Stimulated activated CD4-positive, alpha-beta T cell treated with anti-CD3 and anti-CD28 coated beads, Interleukin-15, amount 100 ng/mL, for 48 hours (primary cell): ENCODE measurements around the gene XCR1.
"Not testable (repeated sequence)": the region's sequence is repeated elsewhere in the genome, so short reads cannot be mapped to it uniquely, and the experiment has no call there.

ENCODE experiments used
- DNase-seq, 2 donors: peaks; one replicate each; pipeline ENCODE4 v3.0.0-alpha.2; 2020; ENCODE audit warnings: low read depth in 2 of 2

XCR1 gene

GRCh38 chr3:46038916-46039315, 11.6 kb upstream of the XCR1 start:
- no peak for DNase-seq

GRCh38 chr3:46038071-46038470, 10.8 kb upstream of the XCR1 start:
- not testable (repeated sequence) for DNase-seq

DNA sequence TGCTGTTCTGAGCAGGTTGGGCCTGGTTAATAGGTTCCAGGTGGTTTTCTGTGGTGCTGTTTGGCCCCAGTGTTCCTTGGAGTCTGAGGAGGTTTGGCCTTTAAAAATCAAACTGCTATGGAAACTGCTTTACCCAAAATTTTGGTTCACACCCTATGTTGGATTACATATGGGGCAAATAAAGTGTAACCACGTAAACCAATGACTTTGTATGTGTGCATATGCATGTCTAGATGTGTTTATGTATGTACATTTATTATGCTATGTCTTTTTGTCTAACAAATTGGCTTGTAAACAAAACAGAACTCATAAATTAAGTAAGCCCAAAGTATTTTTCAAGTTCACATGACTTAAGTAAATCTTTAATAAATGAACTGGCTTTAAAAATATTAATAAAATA, 8.9 kb upstream of the XCR1 start:
- no peak for DNase-seq

GRCh38 chr3:46031747-46032146, 4.5 kb upstream of the XCR1 start:
- DNase-seq, result no peak

- DNase-seq, result no peak
Observed at GRCh38 chr3:46031269-46031668, 4.0 kb upstream of the XCR1 start.

GRCh38 chr3:46030626-46031025, 3.3 kb upstream of the XCR1 start:
- DNase-seq, result no peak

- no peak for DNase-seq
Observed at GRCh38 chr3:46029953-46030543, 2.8 kb upstream of the XCR1 start.

DNA sequence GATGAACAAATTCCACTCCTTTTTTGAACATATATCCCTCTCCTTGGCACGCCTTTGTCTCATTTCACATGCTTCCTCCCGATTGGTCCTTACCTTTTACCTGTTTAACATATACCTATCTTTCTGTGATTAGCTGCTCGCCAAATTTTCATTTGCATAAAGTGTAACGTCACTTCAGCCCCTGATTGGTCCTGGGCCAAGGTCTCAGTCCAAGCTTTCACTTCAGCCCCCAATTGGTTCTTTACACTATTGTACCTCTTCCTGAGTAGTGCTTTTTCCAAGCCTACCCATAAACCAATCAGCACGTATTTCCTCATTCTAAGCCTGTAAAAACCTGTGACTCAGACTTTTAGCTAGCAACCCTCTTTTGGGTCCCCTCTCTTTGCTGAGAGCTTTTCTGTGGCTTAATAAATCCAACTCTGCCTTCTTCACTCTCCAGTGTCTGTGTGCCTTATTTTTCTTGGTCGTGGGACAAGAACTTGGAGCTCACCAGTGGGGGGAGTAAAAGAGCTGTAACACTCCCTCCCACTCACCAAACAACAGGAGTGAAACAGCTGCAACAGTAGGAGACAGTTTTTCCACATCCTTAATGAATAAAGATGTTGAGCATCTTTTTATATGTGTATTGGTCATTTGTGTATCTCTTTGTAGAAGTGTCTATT, 584 bp upstream of the XCR1 start:
- DNase-seq, result no peak

- no peak for DNase-seq
Observed at GRCh38 chr3:46025139-46025538, 2.1 kb downstream of the XCR1 start.

DNA sequence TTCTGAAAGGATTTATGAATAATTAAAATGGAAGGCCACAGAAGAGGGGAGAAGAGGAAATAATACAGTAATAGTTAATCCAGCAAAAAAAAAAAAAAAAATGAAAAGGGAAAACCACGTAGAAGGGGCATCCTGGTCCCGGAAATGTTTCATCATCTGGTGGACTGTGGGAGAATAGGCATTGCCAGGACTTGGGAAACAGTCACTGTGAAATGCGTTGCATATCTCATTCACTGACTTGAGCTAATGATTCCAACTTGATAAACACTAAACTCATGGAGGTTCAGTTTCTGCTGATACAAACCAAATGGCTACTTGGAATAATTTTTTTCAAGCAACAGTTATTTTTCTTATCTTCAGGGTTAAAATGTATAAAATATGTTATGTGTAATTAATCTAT, 3.2 kb downstream of the XCR1 start:
- no peak for DNase-seq

DNA sequence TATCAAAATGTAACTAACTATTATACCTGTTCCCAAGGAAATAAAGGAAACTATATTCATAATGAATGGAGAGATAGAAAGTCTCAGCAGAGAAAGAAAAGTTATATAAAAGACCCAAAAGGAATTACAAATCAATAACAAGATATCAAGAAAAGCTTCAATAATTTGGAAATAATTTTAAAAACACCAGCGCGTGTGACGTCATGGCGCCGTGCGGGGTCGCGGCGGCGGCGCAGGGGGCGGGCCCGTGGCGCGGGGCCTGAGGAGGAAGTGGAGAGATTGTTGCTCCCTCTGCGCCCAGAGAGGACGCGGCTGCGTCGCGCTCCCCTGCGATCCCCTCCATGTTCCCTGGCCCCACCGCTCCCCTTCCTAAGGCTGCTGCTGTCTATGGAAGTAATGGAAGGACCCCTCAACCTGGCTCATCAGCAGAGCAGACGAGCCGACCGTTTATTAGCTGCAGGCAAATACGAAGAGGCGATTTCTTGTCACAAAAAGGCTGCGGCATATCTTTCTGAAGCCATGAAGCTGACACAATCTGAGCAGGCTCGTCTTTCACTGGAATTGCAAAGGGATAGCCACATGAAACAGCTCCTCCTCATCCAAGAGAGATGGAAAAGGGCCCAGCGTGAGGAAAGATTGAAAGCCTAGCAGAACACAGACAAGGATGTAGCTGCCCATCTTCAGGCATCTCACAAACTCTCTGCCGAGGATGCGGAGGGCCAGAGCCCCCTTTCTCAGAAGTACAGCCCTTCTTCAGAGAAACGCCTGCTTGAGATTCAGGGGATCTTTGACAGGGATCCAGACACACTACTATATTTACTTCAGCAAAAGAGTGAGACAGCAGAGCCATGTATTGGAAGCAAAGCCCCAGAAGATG, 4.1 kb downstream of the XCR1 start:
- no peak for DNase-seq

- no peak for DNase-seq
Observed at GRCh38 chr3:46021516-46021915, 5.8 kb downstream of the XCR1 start.

DNA sequence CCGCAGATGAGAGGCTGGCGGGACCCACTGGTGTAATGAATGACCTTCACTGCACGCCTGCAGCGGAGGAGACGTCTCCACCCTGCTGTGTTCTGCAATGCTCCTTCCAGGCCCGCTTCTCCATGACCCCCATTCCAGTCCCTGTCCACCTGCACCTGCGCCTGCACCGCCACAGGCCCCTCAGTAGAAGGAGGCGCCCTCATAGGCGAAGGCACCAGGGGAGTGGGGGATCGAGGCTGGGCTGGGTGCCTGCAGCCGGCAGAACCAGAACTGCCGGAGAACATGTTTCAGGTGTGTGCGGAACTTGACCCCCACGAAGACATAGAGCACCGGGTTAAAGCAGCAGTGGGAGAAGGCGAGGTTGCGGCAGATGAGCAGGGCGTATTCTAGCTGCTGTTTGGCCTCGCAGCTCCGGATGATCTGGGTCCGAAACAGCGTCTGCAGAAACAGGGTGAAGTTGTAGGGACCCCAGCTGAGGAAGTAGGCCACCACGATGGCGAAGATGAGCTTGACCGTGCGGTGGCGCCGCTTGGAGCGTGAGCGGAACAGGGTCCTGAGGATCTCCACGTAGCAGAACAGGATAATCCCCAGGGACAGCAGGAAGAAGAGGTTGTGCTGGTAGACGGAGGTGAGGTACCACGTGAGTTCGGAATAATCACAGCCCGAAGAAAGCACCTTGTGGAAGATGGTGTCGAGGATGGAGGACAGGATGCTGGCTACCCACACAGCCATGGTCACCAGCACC, 6.3 kb downstream of the XCR1 start:
- no peak for DNase-seq

DNA sequence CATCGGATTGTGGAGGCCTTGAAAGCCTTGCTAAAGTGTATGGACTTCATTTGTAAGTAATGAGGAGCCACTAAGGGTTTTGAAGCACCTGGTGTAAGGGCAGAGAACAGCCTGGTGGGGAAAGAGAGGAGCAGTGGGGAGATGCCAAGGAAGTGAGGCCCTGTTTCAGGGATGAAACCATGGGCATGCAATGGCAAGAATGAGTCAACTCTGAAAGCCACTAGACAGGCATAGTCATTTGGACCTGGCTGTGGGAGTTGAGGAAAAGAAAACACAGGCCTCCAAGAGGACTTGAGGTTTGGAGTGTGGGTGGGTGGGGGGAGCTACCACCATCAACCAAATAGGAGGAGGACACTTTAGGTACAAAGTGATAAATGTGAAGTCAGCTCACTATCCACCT, 7.6 kb downstream of the XCR1 start:
- DNase-seq, result peak in 1 of 2 donors; percentile 39

DNA sequence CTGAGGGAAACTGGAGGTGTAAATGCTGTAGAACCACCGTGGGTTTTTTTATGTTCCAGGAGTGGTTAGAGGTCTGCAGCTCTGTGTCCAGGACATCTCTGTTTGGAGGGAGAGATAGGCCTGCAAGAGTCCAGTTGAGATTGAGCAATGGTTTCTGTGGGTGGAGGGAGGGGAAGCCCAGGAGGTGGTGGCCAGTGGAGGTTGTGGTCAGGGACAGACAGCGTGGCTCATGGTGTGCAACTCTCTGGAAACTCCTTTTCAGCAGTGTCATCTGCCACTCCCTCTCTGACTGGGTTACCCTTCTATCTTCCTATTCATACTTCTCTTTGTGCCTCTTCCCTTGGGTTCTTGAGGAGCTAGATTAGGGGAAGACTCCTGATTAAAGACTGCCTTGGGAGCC, 9.6 kb downstream of the XCR1 start:
- DNase-seq, result no peak

DNA sequence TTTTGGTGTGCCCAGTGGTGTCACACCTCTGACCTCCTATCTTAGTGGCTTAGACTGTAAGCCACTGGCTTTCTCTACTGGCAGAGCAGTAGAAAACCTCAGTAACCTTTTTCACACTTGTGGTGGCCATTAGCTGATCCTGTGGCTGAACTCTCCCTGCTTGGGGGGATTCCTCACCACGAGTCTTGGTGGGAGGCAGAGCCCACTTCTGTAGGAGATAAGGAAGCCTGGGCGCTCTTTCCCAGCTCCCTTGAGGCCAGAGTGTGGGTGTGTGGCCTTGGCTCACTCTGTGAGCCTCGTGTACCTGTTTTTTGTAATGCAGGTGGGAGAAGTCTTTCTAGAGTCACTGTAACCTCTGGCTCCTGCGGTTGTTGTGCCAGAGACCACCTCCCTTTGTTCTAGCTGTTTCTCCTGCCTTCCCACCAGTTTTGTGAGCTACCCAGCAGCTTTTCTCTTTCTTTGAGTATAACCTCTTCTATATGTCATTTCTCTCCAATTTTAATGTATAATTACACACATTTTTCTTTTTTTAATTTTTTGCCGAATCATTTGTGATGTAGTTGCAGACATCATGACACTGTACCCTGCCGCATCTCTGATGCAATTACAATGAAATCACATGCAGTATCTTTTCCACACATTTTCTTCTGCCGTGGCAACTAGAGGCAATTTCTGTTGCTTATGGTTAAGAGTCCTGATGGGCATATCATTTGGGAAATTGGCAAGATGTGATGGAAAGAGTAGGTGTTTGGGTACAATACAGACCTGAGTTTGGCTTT, 13.8 kb downstream of the XCR1 start:
- DNase-seq, result no peak

GRCh38 chr3:46012246-46012645, 15.0 kb downstream of the XCR1 start:
- no peak for DNase-seq

- no peak for DNase-seq
Observed at GRCh38 chr3:46010519-46011113, 16.7 kb downstream of the XCR1 start.

GRCh38 chr3:46008058-46008457, 19.2 kb downstream of the XCR1 start:
- DNase-seq, result no peak

DNA sequence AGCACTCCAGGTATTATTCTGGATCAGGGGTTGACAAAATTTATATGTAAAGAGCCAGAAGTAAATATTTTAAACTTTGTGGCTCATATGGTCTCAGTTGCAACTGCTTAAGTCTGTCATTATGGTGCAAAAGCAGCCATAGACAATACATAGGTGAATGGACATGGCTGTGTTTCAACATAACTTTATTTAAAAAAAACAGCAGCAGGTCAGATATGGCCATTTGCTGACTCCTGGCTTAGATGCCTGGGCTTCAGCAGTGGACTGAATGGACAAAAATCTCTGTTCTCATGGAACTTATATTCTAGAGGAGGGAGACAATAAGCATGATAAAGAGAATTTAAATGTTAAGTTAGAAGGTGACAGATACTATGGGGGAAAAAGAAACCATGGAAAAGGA, 20.0 kb downstream of the XCR1 start:
- DNase-seq, result no peak
